ENCODE data around the gene MAB21L2.

The MAB21L2 gene

DNA sequence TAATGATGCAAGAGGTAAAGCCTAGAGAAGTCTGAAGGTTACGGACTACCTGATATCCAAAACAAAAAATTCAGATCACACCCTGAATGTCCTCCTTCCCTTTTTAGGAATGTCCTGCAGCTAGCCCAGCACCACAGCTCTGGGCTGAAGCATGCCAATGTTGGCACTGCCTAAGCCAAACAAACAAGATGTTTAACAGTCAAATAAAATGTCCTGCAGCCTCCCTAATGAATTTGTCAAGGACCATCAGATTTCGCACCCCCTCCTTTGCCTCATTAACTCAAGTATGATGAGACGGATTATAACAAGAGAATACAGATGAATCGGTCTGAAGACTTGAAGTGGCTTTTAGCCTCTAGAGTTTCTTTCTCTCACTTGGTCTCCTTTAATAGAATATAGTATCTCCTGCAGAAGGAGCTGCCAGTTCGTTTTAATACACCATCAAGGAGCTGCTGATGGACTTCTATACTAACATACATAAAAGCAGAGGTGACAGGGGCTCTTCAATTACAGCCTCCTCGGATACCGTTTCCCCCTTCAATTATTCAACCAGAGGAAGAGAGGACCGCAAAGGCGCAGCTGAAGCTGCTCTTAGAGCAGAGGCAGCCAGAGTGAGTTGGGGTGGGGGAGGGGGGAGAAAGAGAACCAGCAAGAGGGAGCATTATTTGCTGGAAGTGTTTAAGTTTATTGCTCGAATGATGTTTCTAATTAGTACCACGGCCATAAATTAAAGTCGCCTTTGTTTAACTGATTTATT lies 3.0 kb upstream of the MAB21L2 start:
- no peak for DNase-seq

DNA sequence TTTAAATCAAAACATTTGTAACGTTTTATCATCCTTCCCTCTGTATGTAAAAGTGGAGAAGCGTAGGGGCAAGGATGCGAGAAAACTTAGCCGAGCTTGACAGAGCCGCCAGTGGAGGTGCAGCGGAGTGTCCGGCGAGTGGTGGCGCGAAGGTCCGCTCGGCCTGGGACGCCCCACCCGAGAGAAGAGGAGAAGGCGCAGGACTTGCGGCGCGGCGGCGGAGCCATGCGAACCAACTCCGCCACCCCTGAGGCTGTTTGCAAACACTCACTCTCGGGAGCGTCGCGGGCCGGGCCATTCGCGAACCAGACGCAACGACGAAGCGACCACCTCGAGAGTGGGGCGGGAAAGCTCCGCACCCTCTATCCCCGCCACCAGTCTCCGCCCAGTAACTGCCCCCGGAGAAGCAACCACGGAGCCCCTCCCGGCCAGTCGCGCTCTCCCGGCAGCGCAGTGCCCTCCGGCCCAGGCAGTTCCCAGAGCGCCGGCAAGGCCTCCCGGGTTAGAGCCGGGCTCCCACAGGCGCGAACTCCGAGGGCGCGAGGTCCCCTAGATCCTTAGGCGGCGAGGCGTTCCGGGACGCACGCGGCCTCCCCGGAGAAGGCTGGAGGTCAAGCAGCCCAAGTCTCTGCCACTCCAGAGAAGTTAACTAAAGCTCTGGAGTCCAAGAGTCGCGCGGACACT lies 2.3 kb upstream of the MAB21L2 start:
- DNase-seq = no peak

DNA sequence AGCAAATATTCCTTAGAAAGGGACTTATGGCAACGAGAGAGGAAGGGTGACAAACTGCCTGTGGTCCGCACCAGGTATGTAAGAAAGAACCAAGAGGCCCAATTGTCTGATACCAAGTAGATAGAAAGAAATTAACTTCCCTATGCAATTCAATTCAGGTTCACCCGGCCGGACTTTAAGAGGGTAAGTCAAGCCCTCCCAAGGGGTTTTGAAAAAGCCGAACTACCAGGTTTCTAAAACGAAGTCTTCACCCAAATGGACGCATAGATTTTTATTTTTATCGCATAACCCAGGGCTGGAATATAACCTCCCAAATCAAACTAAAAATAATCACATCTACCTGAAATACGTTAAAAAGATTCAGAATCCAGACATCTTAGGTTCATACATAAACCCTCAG lies 1.6 kb upstream of the MAB21L2 start:
- DNase-seq = no peak

DNA sequence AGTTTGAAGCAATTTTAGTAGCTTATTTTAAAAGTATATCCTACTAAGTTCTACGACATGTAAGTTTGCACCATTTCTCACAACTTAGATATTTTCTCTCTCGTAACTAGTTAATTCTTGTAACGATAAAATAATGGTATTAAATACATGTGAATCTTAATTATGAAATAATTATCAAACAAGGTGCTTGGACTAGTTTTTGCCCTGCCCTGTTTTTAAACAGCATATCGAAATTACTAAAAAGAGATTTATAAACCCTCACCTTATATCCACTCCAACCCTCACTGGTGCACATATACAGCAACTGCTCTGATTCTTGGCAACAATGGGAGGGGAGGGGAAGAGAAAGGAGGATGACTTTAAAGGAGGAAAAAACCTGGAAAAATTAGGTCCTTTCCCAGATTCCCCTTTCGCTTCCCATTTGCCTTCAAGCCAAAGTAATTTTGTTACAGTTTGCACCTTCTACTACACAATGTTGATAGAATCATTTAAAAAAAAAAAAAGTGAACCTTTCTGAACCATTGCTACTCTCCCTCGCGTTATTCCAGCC lies 820 bp upstream of the MAB21L2 start:
- DNase-seq = no peak

DNA sequence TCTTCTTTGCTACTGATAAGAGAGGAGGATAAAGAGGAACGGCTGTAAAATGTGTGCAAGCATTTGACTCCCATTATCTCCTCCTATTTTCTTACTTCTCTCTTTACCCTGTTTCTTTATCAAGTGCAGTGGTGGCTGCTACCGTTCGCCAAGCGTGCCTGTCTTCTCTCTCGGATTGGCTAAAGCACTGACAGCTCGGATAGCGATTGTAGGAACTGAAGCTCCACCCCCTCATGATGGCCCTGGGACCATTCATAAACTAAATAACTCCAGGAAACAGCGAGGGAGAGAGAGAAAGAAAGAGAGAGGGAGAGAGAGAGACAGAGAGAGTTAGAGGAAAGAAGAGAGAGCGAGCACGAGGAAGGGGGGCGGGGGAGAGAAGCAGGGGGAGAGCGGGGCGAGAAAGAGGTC lies 305 bp upstream of the MAB21L2 start:
- DNase-seq = no peak

DNA sequence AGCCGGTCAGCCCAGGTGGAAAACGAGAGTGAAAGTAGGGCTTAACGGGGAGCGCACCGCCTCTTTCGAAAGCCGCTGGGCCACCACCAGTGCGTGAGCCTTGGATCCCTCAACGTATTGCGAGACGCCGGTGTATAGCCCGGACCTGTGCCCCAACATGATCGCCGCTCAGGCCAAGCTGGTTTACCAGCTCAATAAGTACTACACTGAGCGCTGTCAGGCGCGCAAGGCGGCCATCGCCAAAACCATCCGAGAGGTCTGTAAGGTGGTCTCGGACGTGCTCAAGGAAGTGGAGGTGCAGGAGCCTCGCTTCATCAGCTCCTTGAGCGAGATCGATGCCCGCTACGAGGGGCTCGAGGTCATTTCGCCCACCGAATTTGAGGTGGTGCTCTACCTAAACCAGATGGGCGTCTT lies 929 bp downstream of the MAB21L2 start:
- no peak for DNase-seq

DNA sequence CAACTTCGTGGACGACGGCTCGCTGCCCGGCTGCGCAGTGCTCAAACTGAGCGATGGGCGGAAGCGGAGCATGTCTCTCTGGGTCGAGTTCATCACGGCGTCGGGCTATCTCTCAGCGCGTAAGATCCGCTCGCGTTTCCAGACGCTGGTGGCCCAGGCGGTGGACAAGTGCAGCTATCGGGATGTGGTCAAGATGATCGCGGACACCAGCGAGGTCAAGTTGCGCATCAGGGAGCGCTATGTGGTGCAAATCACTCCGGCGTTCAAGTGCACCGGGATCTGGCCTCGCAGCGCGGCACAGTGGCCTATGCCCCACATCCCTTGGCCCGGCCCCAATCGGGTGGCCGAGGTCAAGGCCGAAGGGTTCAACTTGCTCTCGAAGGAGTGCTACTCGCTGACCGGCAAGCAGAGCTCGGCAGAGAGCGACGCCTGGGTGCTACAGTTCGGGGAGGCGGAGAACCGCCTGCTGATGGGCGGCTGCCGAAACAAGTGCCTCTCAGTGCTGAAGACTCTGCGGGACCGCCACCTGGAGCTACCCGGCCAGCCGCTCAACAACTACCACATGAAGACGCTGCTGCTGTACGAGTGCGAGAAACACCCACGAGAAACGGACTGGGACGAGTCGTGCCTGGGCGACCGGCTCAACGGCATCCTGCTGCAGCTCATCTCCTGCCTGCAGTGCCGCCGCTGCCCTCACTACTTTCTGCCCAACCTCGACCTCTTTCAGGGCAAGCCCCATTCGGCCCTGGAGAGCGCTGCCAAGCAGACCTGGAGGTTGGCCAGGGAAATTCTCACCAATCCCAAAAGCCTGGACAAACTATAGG lies 1.5 kb downstream of the MAB21L2 start:
- no peak for DNase-seq

DNA sequence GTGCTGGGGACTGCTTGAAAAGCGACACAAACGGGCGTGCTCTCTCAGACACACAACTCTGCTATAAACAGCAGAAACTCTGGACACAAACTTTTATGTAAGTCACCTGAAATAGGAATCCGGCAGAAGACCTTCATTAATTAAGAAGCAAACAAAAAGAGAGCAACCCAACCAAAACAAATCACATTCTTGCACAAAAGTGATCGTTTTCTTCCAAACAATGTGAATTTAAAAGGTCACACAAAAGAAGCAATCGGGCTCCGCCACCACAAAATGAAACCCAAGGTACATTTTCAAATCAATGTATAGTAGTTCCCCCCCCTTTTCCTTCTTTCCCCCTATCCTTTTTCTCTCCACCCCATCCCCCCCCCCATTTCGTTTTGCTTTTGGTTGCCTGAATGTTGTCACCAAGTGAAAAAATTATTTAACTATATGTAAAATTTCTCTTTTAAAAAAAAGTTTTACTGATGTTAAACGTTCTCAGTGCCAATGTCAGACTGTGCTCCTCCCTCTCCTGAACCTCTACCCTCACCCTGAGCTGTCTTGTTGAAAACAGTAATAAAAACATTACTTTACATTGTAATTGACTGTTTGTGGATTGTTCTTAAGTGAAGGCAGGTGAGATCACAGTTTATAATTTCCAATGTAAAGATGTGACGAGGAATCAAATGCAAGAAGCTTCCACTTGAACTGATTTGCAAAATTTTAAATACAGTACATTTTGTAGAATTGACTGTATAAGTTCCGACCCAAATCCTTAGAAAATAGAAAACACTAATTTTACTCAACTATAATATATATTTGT lies 2.4 kb downstream of the MAB21L2 start:
- DNase-seq = no peak

DNA sequence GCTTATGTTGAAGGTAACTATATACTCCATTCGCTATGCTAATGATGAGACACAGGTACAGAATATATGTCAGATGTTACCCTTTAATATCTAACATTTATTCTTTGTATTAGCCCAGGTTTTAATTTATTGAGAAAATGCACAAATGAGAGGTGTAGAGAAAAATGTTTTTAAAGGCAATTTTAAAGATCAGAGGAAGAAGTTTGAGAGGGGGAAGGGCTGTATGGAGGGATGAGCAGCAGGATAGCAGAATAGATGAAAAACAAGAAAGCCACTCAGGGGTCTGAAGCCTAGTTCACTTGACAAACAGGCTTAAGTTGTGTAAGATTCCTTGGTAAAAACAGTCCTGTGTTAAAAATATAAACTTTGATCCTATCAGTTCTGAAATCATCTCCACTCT lies 3.7 kb downstream of the MAB21L2 start:
- DNase-seq = no peak

DNA sequence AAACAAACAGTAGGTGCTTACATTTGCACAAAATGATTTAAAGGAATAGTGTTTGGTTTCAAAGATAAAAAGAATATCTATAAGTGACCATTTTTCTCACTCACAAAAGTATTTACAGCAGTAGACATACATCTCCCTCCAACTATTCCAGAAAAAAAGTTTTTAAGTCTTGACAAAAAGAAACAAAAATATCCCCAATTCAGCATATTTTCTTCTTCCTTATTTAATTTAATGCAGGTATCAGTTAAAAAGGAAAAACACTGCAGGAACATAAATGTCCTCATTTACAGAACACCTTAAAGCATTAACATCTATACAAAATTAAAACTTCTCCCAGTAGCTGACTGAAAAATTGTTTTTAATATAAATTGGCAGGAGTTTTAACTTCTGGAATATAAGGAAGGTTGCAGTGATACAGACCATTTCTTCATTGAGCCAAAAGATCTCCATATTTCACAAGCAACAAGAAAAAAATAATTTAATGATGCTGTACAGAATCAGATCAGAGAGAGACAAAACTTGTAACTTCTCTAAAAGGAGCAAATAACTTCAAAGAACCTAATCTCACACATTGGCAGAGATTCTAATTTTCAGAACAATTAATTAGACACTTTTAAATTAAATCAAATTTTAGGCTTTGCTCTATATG lies 4.3 kb downstream of the MAB21L2 start:
- no peak for DNase-seq

DNA sequence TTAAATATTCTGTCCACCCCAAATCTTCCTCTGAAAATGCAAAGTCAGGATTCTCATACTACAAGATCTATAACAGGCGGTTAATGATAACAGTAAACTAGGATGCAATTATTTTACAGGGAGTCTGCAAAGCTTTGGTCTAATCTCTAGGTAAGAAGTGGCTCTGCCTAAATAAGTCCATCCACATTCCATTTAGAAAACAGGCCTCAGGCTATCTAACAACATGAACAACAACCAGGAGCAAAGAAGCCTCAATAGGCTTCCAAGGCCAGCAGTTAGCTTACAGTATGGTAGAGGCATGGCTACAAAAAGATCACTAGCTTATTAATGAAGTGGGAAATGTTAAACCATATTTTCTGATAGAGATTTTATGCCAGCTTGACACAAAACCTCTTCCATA lies 6.4 kb downstream of the MAB21L2 start:
- no peak for DNase-seq

DNA sequence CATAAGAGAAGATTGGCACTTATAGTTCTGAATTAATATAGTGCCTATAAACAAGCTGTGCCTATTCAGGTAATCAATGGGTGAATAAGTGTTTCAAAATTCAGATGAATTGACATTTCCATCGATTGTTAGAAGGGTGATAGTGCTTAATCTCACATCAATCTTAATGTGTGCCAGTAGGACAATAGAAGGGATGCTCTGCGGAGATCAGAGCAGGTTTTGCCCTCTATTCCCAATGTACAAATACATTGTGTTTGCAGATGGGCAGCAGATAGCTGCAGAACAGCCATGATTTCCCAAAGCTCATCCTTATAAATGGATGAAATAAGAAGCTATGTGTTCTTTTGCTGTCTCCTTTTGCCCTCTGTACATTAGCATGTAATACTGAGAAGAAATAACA lies 7.2 kb downstream of the MAB21L2 start:
- no peak for DNase-seq

DNA sequence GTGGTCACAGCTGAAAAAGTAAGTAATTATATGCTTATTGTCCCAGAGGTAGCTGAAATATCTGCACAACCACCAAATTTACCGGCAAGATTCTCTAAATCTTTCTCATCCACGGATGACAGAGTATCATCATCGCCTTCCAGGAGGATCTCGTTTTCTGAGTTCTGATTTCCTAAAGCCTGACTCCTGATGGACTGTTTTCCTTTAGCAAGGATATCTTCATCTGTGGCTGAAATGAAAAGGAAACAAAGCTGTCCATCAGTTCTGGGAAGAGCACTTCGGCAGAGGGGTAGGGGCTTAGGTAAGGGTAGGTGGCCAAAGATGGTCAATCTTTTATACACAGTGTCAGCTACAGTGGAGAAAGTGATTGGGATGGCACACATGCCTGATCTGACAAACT lies 8.7 kb downstream of the MAB21L2 start:
- no peak for DNase-seq

DNA sequence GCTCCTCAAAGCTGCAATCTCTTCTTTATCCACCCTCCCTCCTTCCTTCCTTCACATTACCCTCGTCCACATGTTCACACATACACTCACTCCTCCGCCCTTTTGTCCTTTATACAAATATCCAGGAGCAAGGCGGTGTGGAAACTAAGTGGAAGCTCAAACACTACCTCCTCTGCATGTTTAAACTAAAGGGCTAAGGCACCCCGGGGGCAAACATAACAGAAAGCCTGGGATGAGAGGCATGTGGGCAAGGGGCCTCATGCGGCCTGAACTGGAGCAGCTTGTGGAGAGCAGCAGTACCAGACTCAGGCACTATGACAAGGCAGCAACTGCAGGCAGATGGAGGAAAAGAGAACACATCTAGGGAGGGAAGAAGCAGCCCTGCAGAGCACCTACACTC lies 9.5 kb downstream of the MAB21L2 start:
- peak; percentile 7 for DNase-seq

DNA sequence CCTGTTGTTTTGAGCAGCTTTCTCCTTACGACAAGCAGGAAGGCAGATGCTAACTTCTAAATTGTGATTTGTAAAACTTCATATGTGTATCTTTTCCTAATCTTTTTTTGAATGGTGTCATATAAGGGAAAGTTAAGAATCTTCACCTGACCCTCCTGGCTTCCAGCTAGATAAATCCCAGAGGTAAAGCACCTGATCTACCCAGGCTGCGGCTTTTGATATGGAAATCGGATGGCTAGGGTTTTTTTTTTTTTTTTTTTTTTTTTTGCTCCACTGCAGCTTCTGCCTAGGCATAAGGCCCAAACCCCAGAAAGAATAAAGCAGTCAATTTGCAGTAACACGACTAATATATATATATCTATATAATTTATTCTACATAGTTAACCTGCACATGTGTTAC lies 10.0 kb downstream of the MAB21L2 start:
- no peak for DNase-seq

DNA sequence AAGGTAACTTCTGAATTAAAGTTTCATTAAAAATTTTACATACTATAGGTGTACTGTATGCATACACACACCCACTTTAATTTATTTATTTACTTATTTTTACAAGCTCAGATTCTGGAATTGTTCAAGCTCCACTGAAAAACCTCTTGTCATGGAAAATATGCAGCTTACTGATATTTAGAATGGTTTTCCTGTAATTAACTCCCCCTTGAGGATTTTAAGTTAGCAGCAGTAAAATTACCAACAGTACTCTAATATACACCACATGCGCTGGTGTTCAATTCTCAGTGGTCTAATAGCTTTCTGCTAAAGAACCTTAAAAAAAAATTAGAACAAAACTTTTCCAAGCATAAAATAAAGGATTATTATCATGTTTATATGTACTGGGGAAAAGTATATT lies 12.0 kb downstream of the MAB21L2 start:
- no peak for DNase-seq

DNA sequence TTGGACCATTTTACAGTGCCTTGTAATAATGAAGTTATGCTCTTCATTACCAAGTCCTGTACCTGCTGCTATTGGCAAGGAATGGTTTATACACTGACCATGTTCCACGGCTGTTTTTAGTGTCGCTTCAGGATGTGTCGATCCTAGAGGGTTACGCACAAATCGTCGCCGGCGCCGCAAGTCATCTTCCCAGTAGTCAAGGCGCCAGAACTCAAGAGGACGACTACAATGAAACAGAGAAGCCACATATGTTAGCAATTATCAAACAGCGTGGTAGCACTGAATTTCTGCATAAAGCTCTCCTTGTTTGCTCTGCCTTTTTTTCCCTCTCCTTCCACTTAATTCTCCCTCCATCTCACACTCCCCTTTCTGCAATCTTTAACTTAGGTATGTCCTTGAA lies 17.0 kb downstream of the MAB21L2 start:
- DNase-seq = no peak

DNA sequence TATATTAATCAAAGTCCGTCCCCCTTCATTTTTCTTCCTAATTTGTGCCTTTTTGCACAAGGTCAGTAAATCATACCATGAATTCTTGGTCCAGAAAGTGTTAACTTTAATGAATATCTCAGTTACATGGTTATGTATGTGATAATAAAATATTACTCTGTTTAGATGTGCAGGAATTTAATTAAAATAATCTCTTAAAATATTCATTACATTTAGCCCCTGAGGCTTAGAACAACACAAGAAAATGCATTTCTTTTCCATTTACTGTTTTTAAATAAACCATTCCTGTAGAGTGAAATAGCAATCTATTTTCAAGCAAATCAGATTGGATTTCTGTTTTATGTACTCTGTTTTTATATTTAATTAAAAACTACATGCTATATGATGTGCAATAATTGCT lies 17.6 kb downstream of the MAB21L2 start:
- DNase-seq = no peak

DNA sequence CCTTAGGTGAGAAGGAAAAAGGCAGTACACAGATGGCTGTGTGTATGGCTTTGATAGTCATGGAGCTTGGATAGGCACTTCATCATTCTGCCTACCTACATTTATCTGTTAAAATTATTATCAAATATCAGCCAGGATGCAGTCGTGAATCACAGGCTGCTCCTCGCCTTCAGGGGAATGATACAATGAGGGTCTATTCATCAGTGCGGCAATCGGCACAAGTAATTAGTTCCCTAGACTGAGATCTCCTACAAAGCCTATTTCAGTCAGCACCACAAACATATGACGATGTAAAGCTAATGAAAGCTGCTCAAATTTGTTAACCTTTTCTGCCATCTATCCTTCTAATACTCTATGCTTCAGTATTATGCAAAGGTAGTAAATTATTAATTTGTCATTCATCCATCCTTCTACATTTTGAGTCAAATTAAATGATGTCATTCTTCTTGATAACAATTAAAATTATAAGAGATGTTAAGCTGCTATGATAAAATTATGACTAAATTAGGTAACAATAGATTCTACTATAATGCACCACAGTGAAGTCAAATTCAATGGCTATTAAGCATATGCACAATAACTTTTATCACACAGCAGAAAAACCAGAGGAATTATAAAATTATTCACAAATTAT lies 19.0 kb downstream of the MAB21L2 start:
- DNase-seq = no peak

DNA sequence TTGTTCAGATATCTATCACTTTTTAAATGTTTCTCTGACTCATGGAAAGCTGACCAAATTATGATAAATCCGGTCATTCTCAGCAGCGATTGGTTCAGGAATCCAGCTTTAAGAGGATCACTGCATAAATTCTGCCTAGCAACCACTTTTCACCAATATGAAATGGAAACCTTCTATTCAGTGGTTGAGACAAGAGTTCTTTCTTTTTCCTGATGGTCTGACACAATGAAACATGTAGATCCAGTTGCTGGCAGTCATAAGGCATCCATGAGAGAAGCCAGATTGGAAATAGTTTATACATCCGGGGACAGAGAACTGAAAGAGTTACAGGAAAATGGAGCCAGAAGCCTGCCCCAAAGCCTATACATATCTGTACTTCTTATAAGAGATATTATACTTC lies 27.2 kb downstream of the MAB21L2 start:
- no peak for DNase-seq

DNA sequence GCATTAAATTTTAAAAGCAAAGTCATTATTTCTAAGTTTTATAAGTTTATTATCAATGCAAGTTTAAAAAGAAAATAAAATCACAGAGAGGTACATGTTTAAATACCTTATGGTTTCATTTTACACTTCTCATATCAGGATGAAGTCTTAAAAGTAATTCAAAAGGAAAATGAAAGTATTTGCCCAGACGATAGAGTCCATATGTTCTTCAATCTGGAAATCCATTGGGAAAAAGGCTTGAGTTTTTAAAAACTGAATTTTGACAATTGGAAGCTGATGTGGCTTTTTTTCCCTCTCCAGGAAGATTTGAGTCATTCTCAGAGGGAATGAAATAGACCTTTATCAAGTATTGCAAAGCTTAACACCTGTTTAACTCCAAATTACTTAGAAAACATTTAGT lies 37.1 kb downstream of the MAB21L2 start:
- no peak for DNase-seq

DNA sequence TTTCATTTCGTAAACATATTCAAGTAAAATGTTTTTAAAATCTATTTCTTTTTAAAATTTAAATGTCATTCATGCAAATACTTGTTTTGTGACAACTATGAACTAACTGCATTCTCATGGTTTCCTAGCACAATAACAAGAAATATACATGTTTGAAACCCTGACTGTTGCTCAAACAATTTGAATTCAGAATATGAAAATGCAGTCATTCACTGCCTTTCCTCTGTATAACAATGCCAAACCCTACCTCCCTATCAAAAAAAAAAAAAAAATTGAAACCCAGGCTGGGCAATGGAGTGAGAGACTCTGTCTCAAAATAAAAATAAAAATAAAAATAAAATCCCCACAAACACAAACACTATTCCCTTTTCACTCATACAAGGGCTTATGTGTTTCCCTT lies 42.1 kb downstream of the MAB21L2 start:
- no peak for DNase-seq

All from NCI-H1092 (cell line).